Osteocyte (in vitro differentiated cells): ENCODE data around the gene KXD1. TPM values are rescaled to one million over a fixed set of nuclear protein-coding genes. Genes with fewer than 3 reads are reported as not detected.
A peak's percentile ranks its signal among the peaks of the same experiment; 100 is the strongest.

Experiments used
- DNase-seq: peaks from one replicate; pipeline ENCODE4 v3.0.0; 2021; ENCODE audit warnings: mixed read lengths; ENCODE audit not compliant: unreplicated experiment; ENCODE audit errors: extremely low spot score
- H3K27ac Mint-ChIP-seq: one replicate; pipeline ENCODE4 v1.8.0; 2021; ENCODE audit warnings: mild to moderate bottlenecking, mixed read lengths; ENCODE audit not compliant: unreplicated experiment
- H3K27me3 Mint-ChIP-seq: one replicate; pipeline ENCODE4 v1.8.0; 2021; ENCODE audit warnings: mixed read lengths; ENCODE audit not compliant: unreplicated experiment
- H3K36me3 Mint-ChIP-seq: one replicate; pipeline ENCODE4 v1.8.0; 2021; ENCODE audit warnings: mixed read lengths; ENCODE audit not compliant: unreplicated experiment
- H3K4me1 Mint-ChIP-seq: one replicate; pipeline ENCODE4 v1.8.0; 2021; ENCODE audit warnings: mixed read lengths; ENCODE audit not compliant: unreplicated experiment
- H3K4me3 Mint-ChIP-seq: one replicate; pipeline ENCODE4 v1.8.0; 2021; ENCODE audit warnings: mild to moderate bottlenecking, moderate library complexity, mixed read lengths; ENCODE audit not compliant: unreplicated experiment
- H3K9me3 Mint-ChIP-seq: one replicate; pipeline ENCODE4 v1.8.0; 2021; ENCODE audit warnings: mixed read lengths; ENCODE audit not compliant: unreplicated experiment
- total RNA-seq: library from RNA; stranded (reverse); gene quantifications from 2 replicates; pipeline ENCODE4 v1.2.1, GENCODE V29; 2021
- TF ChIP-seq, protein P1 (sequence below): fragments of 200-600 bp; sonication (generic); IDR thresholded peaks from 2 replicates; pipeline ENCODE4 v1.5.0; 2021; ENCODE audit warnings: antibody characterized with exemption, mild to moderate bottlenecking, moderate library complexity

Gene KXD1
- total RNA-seq, 1 donor from 2014 or later = 66.5 TPM

DNA sequence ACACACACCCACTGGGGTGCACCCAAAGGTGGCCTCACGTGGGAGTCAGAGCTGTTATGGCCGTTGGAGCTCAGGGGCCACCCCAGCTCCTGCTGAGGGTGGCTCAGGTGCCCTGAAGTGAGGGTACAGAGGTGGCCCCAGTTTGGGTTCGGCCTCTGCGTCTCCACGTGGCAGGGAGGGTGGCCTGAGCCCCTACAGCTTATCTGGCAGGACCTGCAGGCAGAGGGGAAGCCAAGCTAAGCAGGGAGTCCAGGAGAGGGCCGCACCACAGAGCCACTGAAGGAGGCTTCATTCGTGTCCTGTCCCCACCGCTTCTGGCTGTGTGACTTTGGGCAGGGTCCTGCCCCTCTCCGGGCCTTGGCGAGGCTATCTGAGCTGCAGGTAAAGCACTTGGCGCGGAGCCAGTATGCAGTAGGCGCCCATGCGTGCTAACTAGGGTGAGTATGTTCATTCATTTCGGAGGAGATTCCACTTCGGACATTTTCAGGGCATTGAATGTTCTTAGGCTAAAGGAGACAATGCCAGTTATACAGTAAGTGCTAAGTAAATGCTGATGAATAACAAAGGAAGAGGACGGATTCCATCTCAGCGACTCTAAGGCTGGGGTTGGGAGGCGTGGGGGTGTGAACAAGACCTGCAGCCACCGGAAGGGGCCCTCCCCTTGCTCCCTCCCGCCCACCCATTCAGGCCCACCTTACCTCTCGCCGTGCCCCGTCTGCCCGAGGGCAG, 35.9 kb downstream of the KXD1 start:
- Mint-ChIP-seq H3K27ac (no peak overlapping the region), H3K9me3 (no peaks in the 10 kb centered on the region), H3K4me3 (no peak overlapping the region), H3K4me1 (peaks cover 21% of the 10 kb centered on the region), H3K27me3 (no peaks in the 10 kb centered on the region), H3K36me3 (peaks cover 1% of the 10 kb centered on the region)
- TF ChIP-seq, protein P1, sequence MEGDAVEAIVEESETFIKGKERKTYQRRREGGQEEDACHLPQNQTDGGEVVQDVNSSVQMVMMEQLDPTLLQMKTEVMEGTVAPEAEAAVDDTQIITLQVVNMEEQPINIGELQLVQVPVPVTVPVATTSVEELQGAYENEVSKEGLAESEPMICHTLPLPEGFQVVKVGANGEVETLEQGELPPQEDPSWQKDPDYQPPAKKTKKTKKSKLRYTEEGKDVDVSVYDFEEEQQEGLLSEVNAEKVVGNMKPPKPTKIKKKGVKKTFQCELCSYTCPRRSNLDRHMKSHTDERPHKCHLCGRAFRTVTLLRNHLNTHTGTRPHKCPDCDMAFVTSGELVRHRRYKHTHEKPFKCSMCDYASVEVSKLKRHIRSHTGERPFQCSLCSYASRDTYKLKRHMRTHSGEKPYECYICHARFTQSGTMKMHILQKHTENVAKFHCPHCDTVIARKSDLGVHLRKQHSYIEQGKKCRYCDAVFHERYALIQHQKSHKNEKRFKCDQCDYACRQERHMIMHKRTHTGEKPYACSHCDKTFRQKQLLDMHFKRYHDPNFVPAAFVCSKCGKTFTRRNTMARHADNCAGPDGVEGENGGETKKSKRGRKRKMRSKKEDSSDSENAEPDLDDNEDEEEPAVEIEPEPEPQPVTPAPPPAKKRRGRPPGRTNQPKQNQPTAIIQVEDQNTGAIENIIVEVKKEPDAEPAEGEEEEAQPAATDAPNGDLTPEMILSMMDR = no peak
- no peak for DNase-seq

DNA sequence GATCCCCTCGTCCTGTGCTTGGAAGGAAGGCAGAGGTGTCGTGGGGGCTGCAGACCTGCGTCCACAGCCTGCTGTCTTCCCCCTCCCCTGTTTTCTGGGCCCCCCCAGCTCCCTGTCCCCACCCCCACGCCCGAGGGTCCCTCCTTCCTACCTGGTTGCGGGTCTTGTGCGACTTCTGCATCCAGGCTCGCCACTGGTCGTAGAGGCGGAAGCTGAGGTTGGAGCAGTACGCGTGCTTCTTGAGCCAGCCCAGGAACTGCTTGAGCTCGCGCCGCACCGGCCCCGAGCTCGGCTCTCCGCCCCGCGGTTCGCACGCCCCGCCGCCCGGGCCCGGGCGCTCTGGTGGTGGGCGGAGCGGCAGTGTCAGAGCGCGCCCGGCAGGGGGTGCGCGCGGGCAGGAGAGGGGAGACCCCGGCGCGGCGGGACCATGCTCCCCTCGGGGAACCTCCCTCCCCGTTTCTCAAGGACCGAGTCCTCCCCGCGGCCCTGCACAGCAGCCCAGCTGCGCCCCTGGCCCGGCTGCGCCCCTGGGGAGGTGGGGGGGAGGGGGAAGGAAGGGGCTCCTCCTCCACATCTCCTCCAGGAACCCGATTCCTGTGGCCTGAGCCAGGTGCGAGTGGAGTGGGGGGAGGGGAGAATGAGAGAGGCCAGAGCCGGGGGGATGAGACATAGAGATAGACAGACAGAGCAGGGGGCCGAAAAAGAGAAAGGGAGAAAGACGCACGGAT, 36.6 kb downstream of the KXD1 start:
- peak; percentile 93 for DNase-seq
- H3K4me3 Mint-ChIP-seq = peak overlapping the region; percentile 64
- no peak overlapping the region for H3K27ac Mint-ChIP-seq
- peaks cover 21% of the 10 kb centered on the region for H3K4me1 Mint-ChIP-seq
- H3K27me3 Mint-ChIP-seq = no peaks in the 10 kb centered on the region
- peaks cover 1% of the 10 kb centered on the region for H3K36me3 Mint-ChIP-seq
- H3K9me3 Mint-ChIP-seq = no peaks in the 10 kb centered on the region
- TF ChIP-seq, protein P1 = peak; percentile 96

DNA sequence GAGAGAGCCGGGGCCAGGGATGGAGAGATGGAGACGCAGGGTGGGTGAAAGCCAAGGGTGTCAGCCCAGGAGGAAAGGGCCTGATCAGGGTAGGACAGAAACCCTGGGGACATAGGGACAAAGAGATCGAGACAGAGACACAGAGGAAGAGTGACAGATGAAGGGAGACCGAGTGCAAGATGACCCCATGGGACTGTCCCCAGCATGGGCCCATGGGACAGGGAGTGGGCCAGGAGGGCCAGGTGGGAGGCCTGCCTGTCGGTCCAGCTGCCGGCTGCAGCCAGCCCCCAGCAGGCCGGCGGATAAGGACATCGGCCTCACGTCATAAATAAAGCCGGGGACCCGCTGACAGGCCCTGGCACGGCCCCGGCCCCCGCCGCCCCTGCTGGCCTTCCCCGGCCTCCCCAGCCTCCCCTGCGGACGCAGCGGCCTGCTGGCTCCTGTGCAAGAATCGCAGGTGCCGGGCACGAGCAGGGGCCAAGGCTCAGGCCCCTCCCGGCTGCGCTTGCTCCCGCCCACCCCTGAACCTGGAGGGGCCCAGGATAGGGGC, 37.2 kb downstream of the KXD1 start:
- Mint-ChIP-seq H3K4me3 (peak overlapping the region; percentile 64), H3K27ac (no peak overlapping the region), H3K36me3 (peaks cover 1% of the 10 kb centered on the region), H3K27me3 (no peaks in the 10 kb centered on the region), H3K9me3 (no peaks in the 10 kb centered on the region), H3K4me1 (peaks cover 17% of the 10 kb centered on the region)
- TF ChIP-seq, protein P1 = no peak
- DNase-seq = no peak

DNA sequence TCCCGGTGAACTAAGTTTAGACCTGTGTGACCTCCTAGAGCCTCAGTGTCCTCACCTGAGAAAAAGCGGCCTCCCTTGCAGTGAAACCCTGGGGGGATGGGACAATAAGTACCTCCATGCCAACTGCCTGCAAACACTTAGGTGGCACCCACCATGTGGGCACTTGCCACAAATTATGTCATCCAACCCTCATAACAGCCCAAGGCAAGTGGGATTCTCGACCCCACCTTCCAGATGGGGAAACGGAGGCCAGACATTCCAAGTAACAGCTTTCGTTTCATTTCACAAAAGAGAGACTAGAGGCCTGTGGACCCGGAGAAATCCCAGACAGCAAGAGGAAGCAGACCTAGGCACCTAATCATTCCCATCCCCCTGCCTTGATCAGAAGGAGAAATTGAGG, 37.8 kb downstream of the KXD1 start:
- TF ChIP-seq, protein P1 = no peak
- H3K4me1 Mint-ChIP-seq = peaks cover 11% of the 10 kb centered on the region
- H3K4me3 Mint-ChIP-seq = no peak overlapping the region
- no peaks in the 10 kb centered on the region for H3K27me3 Mint-ChIP-seq
- no peak for DNase-seq
- peaks cover 1% of the 10 kb centered on the region for H3K36me3 Mint-ChIP-seq
- H3K27ac Mint-ChIP-seq = no peak overlapping the region
- H3K9me3 Mint-ChIP-seq = no peaks in the 10 kb centered on the region

DNA sequence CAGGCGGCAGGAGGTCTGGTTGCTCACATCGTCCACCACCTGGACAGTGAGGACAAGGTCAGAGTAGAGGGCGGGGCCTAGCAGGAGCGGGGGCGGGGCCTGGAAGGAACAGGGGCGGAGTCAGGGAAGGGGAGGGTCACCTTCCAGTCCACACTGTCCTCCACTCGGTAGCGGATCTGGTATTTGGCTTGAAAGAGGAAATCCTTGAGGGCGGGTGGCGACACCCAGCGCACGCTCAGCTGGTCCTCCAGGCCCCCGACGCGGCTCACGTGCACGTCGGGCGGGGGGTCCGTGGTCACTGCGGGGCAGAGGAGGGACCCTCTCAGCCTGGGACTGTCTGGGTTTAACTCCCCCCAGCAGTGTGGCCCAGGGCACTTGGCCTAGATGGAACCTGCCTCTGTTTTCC, 39.1 kb downstream of the KXD1 start:
- Mint-ChIP-seq H3K4me1 (peaks cover 9% of the 10 kb centered on the region), H3K4me3 (no peak overlapping the region), H3K36me3 (no peaks in the 10 kb centered on the region), H3K9me3 (no peaks in the 10 kb centered on the region), H3K27me3 (no peaks in the 10 kb centered on the region), H3K27ac (no peak overlapping the region)
- TF ChIP-seq, protein P1 = no peak
- no peak for DNase-seq
